RCC 7860 (cell line): ENCODE measurements around the gene CHD2.

Source experiments
- DNase-seq: peaks from one replicate; pipeline ENCODE4 v3.0.0-alpha.2; 2015; ENCODE audit warnings: low spot score
- FAIRE-seq: peaks from 2 replicates; lab custom pipeline; 2012; peaks lifted over from hg19 to GRCh38; lab: Jason Lieb, UNC

Gene CHD2

DNA sequence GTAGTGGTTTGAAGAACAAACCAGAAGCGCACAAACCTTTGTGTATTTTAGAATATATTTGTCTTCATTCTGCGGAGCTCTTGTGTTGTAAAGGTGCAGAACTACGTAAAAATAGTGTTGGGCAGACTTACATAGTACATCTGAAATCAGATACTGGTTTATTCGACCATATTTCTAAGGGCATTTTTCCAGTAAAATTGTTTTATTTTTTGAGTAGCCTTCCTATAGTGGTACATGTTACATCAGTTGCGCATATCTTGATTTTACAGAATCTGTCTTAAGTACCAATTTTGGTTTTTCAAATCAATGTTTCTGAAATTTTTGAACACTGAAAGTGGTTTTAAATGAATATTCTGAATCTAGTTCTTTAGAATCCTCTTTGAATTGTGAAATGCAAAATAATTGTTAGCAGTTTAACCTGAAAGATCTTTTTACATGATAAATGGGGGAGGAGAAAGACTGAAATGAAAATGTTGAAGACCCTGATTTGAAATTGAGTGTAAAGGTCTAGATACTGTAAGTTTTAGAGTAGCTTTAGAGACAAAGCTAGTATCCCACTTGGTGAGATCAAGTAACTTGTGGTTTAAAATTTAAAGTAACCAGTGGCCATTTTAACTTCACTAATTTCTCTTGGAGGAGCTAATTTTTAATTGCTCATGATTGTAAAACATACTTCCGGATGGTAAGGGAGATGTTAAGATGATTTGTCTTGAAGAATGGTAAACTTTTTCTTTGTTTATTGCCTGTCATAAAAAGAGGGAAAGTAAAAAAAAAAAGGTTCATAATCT is 15.5 kb upstream of the CHD2 start:
- DNase-seq, result no peak

DNA sequence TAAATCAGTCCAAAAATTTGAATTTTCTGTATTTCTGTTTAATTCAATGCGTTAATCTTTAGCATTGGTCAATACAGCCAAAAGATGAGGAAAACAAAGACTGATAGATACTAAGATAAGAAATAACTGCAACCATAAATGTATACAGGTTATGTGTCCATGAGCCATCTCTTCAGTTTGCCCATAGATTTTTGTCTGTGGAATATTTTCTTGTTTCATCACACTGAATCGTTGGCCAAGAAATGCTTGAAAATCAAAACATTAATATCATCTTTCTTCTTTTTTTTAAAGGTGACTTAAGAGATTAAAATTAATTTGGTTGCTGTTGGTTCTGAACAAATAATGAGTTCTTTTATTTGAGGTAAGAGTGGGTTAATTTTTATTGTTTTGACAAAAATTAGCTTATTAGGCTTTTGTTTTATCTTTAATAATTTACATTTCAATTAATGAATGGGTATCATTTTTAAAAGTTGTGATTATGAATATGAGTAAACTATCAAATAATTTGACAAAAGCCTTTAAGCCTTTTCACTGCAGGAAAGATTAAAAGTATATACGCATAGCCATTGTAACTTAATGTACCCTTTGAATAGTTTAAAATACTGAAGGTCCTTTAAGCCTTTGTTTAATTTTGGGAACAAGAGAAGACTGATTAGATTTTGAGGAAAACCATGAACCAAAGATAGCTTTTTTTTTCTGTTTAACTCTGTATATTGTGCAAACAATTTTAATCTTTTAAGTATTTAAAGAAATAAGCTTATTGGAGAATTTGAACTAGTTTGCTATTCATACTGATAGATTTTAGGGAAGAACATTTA is 14.7 kb upstream of the CHD2 start:
- no peak for DNase-seq

More for the DNA sequence above, 15.5 kb upstream of the CHD2 start:
- FAIRE-seq, result peak; percentile 40

DNA sequence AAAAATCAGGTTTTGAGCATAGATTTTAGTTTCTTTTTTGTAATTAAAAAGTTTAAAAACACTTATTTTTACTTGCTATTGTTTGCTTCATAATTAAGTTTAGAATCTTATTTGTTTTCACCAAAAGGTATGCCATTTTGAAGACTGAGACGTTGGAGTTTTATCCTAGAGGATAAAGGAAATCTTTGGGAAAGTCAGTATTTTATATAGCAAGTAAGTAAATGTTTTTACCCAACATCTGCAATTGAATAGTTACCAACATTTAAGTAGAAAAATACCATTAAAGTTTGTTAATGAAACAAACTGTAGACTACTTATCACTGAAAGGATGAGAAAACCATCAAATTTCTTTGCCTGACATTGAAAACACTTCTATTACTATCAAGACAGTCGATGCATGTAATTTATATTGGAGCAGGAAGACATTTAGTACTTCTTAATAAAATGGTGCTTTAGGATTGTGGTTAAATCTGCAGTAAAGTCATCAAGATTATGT is 14.0 kb upstream of the CHD2 start:
- DNase-seq (no peak), FAIRE-seq (peak; percentile 21)

More for the DNA sequence above, 14.7 kb upstream of the CHD2 start:
- peak; percentile 20 for FAIRE-seq

DNA sequence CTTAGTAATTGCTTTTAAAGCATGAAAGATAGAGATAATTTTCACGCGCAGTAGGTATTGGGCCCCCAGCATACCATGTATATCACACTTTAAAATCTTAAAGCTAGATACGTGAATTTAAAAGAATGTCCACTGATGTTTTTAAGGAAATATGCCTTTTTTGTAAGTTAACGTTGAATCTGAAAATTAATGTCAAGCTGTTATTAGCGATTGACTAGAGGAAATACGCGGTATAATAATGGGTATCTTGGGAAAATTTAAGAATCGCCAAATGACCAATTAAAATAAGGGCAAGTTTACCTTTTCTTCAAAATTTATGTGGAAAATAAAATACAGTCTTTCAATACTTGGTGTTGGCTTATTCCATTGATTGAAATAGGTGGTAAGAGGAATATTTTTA is 13.3 kb upstream of the CHD2 start:
- DNase-seq (no peak), FAIRE-seq (no peak)

DNA sequence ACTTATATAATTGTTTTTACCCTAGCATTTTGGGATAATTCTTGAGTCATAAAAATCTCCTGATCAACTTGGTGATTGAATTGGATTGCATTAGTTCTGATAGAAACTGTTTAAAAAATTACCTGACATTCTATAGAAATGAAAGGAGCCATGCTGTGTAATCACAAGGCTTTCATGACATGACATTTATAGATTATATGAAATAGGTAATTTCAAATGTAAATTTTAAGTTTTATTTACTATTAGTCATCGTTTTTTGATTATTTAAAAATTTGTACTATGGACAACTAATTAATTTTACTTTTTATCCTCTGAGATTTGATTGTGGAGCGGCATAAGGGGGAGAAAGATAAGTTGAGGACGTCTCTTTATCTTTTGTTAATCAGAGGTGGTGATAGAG is 12.3 kb upstream of the CHD2 start:
- DNase-seq, result no peak

DNA sequence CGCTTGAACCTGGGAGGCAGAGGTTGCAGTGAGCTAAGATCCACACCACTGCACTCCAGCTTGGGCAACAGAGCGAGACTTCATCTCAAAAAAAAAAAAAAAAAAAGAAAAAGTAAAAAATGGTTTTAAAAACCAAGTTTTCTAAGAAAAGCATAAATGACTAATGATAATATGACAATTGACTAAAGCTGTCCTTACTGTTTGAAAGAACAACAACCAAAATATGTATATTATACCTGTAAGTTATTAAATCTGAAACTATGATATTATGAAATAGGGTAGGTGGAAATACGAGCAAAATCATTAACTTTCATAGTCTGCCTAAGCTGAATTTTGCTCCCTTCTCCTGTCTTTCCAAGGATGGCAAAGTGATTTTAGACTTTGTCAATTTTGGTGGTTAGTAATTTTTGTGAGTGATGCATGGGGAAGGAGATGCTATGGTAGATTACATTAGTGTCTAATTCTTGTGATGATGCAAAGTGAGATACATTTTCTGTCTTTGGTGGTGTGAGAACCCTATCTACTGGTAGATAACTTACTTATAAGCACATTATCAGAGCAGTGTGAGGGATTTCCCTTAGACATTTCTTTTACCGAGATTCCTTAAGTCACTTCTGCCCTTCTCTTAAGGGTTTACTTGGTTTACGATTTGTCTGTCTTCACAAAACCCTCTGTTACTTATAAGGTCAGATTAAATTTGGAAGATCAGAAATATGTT is 10.6 kb upstream of the CHD2 start:
- DNase-seq (no peak), FAIRE-seq (no peak)

More for the DNA sequence above, 12.3 kb upstream of the CHD2 start:
- FAIRE-seq, result peak; percentile 25

DNA sequence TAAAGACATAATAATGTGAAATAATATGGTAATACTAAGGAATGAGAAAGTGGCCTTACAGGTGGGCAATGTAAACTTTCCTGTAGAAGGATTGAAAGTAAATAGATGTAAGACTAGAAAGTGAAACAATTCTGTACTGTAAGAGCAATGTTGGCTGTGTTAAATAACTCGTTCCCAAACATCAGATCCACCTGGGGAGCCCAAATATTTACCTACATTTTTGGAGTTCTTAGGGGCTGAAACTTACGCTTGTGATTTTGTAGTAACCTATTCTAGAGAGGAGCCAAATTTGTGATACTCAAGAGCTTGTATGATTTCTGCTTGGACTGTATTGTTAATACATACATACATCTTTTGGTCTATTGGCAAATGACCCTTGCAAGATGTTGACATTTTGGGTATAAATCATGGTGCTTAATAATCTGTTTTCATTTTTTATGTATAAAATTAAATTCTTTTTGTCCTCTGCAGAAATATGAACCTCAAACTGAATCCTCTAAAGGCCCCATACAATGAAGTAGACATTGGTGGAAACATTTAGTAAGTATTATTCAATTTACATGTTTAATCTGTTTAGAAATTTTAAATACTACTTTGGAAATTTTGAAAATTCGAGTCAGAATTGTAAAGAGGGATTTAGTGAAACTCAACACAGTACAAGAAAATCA is 8.5 kb upstream of the CHD2 start:
- no peak for DNase-seq
- no peak for FAIRE-seq

DNA sequence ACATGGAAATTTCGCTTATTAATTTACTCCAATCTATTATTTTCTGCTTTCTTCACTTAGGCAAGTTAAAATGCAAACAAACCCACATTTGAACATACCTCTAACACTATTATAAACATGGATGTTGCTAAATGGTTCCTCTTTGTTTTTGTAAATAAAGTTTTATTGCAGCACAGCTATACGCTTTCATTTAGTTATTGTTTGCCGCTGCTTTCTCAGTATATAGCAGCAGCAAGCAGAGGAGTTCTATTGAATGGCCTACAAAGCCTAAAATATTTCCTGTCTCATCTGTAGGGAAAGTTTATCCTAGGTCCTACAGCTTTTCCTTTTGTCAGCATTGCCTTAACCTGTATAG is 7.9 kb upstream of the CHD2 start:
- DNase-seq, result no peak
- FAIRE-seq, result no peak

DNA sequence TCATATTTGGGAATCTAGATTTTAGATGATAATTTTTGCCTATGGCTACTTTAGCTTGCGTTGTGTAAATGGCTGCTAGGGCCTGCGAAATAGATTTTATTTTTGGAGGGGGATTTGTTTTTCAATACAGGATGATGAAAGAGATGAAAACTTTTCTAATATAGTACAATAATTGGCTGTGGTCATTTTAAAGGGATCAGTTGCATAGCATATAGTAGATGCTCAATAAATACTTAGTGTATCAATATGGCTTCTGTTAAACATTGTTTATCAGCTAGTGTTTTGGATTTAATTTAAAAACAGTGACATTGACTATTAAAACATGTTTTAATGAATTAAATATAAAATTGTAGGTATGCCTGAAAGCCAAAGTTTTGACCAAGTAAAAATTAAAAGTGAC is 6.9 kb upstream of the CHD2 start:
- FAIRE-seq, result no peak

DNA sequence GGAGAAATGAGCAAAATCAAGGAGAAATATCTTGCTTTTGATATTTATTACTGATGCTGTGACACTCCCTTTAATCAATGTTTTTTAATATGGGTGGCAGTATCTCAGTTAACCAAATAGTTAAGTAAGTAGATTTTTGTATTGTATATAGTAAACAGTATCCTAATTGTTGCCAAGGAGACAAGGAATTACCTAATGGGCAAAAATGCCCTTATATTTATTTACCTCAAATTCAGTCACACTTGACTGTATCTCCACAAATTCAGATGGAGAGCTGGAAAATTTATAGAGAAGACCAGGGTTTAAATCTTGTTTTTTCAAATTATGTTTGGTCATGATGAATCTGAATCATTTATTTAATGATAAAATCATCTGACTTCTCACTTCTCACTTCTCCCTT is 3.6 kb upstream of the CHD2 start:
- no peak for DNase-seq
- no peak for FAIRE-seq

More for the DNA sequence above, 6.9 kb upstream of the CHD2 start:
- DNase-seq, result no peak

DNA sequence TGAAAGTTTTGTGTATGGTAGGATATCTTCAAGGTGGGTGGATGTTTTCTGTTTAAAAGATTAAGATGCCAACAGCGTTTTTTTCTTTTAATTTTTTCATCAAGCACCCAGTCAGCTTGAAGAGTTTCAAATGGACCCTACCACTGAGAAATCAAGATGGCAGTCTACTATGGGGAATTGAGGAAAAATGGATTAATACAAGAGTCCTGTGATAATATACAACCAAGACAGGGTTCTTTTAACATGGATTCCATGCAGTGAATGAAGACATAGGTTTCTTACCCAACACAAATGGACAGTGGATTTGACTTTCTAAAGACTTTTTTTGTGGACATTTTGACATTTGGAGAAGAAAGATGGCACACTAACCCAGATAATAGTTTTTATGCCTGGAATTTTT is 2.5 kb upstream of the CHD2 start:
- FAIRE-seq (no peak), DNase-seq (no peak)

DNA sequence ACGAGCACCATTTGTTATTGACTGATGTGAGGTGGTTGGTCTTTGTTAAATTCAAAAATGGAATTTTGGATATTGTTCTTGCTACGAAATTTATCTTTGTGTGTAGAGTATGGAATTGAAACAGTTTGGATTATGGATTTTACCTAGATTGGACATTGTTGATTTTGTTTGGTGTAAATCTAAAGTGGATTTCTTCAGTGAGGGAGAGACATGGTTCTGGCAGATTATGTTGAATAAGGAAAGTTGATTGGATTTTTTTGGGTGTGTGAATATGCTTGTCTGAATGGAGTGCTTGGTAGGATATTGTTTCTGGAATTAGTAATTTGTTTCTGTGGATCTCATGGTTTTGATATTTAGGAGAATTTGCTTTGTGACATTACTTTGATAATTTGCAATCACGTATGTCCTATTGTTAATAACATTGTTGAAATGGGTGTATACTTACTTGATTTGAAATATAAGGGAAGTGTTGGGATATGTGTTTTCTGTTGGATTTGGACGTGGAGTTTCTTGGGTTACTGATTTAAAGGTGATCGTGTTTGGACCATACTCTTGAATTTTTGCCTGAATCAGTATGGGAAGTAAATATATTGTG is 1.0 kb upstream of the CHD2 start:
- no peak for DNase-seq
- FAIRE-seq, result no peak

DNA sequence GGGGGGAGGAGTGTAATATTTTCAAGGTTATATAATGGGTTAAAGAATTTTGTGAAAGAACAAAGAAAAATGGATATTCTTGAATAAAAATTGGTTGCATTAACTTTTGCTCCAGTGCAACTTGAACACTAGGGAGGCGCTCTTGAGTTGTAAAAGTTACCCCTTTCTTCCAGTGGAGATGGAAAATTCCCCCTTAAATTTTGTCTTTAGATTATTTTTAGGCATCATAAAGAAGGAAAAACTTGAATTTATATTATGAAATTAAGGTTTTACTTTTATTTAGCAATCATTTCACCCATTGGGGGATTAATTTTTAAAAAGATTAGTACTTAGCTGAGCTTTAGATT is 550 bp upstream of the CHD2 start:
- FAIRE-seq (no peak), DNase-seq (no peak)

DNA sequence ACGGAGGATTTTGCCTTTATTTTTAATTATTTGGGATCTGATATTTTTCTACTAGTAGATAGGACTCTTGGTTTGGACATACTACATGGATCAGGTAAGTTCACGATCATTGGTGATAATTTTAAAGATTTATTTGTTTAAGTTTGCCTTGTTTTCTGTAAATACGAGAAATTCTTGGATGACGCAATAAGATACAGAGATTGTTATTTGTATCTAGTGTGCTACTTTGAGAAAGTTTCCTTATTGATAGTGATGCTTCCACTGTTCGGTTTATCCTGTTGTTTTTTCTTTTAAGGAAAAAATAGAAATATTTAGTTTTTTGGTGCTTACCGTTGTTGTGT is 577 bp downstream of the CHD2 start:
- no peak for DNase-seq
- no peak for FAIRE-seq

DNA sequence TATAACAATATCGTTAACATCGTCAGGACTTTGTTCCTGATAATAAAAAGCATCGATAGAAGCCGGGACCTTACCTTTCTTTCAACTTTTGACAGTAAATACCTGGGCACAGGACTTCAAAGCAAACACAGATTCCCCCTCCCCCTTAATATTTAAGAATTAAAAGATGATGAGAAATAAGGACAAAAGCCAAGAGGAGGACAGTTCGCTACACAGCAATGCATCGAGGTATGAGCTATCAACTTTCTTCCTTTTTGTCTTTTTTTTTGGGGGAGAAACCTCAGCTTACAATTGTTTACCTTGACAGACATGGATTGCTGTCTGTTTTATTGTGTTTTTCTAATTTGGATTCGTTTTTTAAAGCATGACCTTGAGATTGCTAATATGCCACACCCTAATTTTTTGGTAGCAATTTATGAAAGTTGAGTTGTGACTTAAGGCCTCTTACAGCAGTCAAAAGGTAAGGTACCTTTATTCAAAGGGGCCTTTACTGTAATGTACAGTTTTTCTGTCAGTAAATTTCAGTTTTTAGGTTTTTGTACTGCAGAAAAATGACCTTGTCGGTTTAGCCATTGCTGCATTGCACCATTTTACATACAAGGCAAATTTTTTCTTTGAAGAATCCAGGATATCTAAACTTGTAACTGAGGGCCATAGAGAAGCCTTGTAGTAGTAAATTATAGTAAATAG is 1.1 kb downstream of the CHD2 start:
- FAIRE-seq (no peak), DNase-seq (no peak)

DNA sequence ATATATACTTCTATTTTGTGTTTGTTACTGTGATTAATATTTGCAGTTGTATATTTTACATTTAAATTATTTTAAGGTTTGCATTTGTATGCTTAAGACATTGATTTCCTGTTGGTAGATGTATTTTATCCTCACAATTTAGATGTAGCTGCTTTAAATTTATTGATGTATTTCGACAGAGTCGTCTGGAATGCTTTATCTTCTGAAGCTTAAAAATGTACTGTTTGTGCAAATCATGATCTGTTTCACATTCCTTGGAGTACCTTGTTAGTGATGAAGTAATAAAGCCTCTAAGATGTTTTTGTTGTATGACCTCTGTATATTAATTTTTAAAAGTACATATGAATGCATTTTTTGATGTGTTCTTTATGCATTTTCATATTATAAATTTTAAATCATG is 1.9 kb downstream of the CHD2 start:
- no peak for FAIRE-seq

DNA sequence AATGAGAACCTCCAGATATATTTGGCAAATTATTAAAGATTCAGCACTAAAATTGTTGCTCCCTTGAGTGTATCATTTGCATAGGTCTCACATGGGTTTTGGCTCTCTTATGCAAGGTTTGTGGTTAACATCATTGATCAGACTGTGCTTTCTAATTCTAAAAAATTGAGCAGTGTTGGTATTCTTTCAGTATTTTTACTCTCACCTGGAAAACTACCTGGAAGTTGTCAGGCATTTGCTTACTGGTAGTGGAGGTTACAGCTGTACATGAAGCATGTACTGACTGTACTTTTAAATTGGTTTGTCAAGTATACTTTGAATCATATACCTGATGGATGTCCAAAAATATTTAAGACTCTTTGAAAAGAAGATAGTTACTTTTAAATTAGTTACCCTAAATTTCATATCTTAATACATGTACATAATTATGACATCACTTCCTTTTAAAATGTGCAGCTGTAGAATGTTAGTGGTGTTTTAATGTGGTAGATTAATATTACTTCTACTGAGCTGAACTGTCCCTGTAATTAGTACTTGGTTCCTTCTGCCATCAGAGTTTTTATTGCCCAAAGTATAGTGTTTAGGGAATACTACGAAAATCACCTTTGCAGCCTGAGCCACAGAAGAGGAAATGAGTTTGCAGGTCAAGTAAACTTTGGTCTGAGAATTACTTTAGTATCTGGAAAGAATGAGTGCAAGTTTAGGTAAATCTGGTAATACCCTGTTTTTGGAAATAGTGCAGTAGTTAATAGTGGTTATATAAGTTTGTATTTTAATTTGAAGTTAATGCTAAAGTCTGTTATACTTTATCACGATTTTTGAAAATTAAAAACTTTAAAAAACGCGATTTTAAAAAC is 2.8 kb downstream of the CHD2 start:
- FAIRE-seq (peak; percentile 25), DNase-seq (no peak)

More for the DNA sequence above, 1.9 kb downstream of the CHD2 start:
- DNase-seq, result no peak

DNA sequence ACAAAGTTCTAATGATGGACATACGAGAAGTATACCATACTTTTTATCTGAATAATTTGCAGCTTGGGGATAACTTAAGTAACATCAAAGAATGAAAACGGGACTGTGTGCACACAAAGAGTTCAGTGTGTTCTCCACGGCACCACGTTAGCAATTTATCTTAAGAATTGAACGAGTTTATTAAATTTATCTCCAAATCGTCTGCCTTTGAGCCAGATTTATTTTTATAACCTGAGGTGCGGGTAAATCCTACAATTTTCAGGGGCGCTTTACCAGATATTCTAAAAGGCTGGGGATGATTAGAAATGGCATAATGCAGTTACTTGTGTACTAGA is 3.5 kb downstream of the CHD2 start:
- FAIRE-seq, result no peak

DNA sequence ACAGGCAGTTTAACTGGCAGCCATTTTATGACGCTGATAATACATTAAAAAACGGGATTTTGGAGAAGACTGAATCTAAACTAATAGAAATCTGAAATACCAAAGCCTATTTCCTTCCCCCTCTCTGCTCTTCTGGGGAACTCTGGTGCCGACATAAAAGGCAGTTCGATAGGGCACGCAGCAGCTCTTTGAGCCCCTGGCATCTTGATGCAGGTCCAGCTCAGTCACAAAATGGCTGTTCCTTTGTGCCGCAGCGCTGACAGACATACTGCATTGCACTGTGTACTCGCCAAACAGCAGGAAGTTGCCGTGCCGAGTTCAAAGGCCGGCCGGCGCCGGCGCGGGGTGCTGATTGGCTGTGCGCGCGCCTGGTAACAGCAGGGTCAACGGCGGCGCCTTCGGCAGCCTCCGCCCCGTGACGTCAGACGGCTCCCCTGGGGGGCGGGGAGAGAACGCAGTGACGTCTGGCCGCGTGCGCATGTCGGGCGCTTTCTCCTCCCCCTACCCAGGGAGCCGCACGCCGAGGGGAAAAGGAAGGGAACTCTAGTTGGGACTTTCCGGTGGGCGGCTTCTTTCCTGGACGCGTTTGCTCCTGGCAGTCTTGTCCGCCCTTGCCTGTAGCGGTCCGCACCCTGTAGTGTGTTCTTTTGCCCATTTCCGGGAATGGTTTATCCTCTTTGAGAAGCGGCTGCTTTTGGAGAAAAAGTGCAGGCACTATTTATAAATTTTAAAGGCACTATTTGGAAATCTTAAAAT is 4.0 kb downstream of the CHD2 start:
- peak; percentile 98 for DNase-seq
- peak; percentile 77 for FAIRE-seq

More for the DNA sequence above, 3.5 kb downstream of the CHD2 start:
- DNase-seq, result no peak
